GF-D8 (cell line): Measurements from ENCODE around the gene SERPINB5.

Experiments used
- DNase-seq: peaks from one replicate; lab custom pipeline; 2025; lab: John Stamatoyannopoulos, UW

Gene SERPINB5

DNA sequence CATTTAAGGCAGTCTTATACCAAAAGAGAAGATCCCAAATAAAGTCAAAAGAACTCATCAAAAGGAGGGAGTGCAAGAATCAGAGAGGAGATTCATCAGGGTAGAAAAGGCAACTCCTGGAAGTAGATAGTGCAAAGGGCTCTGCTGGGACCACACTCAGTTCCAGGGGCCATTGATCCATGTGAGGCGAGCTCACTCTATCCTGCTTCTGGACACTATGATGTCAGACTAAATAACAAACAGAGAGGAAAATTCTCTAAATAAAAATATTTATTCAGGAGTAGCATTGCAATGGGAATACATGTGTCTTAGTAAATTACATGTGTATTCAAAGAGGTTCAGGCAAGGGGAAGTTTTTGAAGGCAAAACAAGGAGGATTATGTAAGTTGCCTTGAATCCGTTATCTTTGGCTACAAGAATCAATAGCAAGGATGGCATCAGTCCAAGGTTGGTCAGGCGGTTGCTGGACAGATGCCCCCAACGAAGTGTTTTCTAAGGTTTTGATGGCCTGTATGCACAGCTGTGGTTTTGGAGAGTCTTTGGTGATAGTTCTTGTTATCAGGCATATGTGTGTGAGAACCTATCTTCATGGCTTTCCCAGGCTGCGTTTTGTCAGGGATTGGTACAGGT, 52.2 kb downstream of the SERPINB5 start:
- no peak for DNase-seq

DNA sequence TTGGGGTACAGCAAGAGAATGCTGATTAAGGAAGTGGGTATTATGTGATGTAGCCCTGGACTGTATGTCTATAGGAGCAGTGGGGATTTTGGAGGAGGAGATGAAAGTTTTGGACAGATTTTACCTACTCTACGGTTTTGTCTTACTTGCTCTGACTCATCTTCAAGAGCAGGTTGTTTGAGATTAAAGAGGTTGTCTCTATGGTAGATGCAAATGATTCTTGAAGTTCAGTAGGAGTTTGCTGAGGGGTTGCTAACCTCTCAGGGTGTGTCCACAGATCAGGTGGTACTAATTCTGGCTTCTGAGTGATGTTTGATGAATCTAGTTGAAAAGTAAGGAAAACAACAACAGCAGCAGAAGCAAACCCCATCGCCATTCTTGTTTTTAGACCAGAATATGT, 55.7 kb downstream of the SERPINB5 start:
- no peak for DNase-seq

DNA sequence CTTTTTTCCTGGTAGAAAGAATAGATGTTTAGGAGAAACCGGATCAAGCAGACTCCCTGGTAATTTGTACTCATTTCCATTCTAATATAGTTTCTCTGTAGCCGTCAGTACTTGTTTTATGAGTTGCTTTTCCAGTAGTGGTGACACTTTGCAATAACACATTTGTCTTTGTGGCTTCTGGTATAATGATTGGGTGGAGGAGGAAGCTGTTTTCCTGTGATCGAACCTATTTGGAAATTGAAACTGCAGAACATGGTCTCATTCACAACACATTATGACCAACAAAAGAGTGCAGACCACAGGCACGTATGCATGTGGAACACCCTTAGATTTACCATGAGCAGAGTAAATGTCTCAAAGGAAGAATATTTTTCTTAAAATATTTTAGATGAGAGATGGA, 57.9 kb downstream of the SERPINB5 start:
- DNase-seq = no peak

DNA sequence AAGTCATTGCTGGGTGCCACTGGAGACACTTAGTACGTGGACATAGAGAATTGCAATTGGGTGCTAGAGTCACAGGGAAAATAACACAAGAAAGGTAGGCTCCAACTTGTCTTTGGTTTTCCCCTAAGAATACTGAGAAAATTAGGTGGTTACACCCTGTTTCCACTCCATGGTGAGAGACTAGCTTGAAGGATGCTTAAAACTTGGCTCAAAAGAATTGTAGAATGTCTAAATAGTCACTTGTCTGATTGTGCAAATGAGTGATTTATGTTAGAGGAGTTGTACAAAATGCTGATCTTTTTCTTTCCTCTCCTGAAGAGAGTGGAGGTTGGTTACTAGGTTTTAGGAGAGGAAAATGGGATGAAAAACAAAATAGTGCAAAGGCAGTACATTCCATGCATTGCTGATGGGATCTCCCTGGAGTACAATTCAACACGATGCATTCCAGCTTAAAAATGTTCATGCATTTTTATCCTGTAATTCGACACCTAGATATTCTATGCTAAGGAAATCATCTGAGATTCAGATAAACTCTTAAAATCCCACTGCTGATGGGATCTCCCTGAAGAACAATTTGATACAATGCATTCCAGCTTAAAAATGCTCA, 63.2 kb downstream of the SERPINB5 start:
- no peak for DNase-seq

DNA sequence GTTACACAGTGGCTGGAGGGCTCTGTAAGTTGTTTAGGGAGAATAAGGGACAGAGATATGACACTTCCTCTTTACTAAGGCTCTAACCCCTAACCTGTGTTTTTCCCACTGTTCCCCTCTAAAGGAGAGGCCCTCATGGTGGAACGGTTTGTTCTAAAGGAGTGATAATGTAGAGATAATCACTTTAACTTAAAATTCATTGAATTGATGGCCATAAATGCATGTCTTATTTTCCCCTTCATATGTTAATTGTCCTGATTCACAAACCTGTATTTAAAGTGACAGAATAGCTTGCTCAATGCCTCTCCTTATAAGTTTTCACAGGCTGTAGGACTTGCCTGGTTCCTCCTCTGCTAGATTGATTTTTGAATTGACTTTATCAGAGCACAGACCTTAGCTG, 65.3 kb downstream of the SERPINB5 start, which contains the start of gene SERPINB12:
SERPINB12 (plus strand) TSS at position 301 of the 400 bp plus-strand sequence. CDS start 13,791 bp downstream, outside the sequence.
- DNase-seq = no peak

DNA sequence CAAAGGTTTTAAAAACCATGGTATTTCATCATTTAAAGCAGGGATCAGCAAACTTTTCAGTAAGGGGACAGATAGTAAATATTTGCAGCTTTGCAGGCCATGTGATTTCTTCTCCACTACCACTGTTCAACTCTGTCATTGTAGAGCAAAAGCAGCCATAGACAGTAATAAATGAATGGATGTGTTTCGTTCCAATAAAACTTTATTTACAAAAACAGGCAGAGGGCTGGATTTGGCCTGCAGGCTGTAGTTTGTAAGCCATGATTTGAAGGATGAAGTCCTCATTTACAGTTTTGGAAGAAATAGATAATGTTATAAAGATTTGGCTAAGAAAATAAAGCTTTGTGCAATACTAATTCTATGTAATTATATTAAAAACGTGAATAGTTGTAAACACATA, 67.3 kb downstream of the SERPINB5 start:
- no peak for DNase-seq

DNA sequence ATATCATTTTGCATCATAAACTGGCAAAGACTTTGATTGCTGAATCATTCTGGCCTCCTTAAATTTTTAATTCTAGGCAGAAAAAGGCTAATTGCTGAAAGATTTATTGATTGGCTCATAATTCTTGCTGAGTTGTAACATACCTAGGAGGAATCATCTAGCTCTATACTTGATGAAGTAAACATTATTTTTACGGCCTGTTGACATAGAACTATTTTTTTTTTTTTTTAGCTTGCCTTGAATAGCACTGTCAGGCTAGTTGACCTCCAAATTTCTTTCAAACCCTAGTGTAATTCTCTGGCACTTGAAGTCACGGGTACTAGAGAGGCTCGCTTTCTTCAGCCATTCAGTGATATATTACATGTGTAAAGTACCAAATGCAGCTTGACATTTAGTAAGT, 68.2 kb downstream of the SERPINB5 start:
- DNase-seq = no peak

DNA sequence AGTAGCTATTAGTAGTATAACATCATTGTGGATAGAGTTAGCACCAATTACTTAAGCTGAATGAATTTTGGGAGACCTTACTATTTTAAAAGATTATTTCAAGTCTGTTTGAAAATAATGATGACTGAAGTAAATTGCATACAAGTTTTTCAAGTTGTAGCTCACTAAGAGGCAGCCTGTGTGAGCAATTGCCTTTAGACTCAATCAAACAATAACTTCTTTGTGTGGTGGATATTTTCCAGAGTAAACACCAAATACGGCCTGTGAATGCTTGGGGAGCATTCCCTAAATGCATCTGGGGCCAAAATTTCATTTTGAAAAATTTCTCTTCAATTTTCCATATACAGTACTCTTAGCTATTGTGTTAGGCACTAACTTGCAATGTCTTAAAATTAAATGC, 73.3 kb downstream of the SERPINB5 start:
- no peak for DNase-seq

DNA sequence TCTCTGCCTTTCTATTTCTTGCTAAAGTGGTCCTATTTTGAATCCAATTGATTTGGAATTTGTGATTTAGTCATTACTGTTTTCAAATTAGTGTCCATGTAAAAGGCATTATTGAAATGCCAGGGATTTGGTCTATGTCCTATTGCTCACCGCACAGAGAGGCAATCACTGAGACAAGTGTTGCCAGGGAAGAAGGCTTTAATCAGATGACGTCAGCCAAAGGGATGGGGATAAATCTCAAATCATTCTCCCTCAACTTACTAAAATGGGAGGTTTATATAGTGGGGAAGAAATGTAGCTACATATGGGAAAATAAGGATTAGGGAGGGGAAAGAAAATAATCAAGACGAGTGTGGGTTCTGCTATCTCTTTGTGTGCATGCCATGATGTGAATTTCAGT, 75.0 kb downstream of the SERPINB5 start:
- no peak for DNase-seq

DNA sequence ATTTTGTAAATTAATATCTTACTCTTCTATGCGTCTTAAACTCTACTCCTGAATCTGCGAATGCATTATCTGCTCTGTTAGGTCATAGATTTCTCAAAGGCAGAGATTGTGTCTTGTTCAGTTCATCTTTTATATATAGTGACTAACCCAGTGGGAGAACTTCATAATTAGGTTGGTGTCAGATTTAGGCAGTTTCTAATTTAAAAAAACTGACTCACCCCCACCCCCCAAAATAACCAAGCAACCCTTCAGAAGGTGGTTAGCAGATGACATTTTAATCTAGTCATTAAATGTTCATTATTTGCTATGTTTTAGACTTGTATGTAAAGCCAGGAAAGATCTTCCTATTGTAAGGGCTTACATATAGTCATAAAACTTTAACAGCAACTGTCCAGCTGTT, 75.8 kb downstream of the SERPINB5 start:
- no peak for DNase-seq

DNA sequence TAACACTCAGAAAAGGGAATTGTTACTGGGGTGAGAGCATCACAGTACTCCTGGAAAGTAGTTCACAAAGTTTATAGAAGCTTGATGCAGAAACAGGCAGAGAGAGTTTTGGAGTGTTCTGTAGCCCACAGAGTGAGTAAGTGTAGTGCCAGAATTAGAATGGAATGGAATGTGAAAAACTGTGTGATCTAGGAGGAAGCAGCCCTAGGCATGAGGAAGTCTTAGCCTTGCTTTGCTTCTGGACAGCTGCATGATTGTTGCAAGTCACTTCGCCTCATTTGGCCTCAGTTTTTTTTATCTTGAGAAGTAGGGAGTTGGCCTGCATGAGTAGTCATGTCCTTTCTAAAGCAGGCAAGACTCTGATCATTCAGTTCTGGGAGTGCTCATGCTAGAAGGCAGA, 76.3 kb downstream of the SERPINB5 start:
- no peak for DNase-seq
